ENCODE data around the gene LARP4B. TPM values are rescaled to one million over a fixed set of nuclear protein-coding genes. Genes with fewer than 3 reads are reported as not detected.

Gene LARP4B
- total RNA-seq, 4 donors from 2014 or later = 51.2 to 60.8 (median 56.5) TPM

DNA sequence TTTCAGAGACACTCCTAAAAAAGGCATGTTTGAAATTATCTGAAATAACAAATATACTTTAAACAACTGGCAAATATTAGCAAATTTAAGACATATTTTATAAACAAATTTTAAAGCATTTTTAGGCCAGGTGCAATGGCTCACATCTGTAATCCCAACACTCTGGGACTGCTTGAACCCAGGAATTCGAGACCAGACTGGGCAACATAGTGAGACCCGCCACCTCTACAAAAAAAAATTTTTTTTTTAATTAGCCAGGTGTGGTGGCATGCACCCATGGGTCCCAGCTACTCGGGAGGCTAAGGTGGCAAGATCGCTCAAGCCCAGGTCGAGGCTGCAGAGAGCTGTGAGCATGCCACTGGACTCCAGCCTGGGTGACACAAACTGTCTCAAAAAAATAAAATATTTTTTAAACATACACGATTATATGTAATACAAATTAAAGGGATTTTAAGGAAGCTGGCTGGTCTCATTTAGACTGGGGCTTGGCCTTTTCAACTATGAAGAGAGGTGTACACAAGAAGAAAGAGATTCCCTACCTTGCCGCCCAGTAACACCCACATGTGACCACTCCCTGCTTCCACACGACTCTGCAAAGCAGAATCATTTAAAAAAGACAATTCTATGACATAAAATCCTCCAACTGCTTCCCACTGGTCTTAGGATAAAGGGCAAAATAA lies 7.5 kb downstream of the LARP4B start:
- TF ChIP-seq, protein P1, sequence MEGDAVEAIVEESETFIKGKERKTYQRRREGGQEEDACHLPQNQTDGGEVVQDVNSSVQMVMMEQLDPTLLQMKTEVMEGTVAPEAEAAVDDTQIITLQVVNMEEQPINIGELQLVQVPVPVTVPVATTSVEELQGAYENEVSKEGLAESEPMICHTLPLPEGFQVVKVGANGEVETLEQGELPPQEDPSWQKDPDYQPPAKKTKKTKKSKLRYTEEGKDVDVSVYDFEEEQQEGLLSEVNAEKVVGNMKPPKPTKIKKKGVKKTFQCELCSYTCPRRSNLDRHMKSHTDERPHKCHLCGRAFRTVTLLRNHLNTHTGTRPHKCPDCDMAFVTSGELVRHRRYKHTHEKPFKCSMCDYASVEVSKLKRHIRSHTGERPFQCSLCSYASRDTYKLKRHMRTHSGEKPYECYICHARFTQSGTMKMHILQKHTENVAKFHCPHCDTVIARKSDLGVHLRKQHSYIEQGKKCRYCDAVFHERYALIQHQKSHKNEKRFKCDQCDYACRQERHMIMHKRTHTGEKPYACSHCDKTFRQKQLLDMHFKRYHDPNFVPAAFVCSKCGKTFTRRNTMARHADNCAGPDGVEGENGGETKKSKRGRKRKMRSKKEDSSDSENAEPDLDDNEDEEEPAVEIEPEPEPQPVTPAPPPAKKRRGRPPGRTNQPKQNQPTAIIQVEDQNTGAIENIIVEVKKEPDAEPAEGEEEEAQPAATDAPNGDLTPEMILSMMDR (IDR thresholded peaks at IDR 0.05; ENCODE audit: low read depth) = no peak

DNA sequence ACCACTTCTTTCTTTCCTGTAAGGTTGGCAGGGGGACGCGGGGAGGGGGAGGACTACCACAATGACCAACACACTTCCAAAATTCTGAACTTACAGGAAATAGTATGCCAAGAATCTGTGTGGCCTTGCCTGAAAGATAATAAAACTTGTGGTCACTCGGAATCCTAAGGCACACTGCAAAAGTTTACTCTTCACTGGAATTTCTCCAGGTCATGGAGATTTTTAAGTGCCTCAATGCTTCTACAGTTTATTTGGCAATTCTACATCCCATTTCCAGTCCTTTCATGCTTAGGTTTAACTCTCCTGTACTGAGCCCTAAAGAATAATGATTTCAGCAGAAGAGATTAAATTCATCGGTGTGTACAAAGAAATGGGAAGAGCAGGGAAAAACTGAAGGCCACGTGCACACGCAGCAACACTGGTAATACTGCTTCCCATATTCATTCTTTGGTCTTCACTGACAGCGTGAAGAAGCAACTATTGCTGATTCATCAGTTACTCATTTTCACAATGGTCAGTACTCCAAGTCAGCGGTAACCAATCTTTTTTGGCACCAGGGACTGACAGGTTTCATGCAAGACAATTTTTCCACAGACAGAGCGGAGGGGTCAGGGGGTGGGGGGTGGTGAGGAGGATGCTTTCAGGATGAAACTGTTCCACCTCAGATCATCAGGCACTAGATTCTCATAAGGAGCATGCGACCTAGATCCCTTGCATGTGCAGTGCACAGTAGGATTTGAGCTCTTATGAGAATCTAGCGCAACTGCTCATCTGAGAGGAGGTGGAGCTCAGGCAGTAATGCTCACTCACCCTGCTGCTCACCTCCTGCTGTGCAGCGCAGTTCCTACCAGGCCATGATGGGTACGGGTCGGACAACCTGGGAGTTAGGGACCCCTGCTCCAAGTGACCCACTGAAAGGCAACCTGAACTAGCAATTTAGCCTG lies 9.8 kb downstream of the LARP4B start:
- TF ChIP-seq, protein P1 (IDR thresholded peaks at IDR 0.05; ENCODE audit: low read depth) = no peak

DNA sequence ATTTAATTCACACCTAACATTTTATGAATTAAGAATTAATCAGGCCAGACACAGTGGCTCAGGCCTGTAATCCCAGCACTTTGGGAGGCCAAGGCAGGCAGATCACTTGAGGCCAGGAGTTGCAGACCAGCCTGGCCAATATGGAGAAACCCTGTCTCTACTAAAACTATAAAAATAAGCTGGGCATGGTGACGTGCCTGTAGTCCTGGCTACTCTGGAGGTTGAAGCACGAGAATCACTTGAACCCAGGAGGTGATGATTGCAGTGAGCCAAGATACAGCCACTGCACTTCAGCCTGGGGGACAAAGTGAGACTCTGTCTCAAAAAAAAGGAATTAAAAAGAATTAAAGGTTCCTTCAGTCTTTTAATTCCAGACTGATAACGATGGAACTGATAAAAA lies 11.1 kb downstream of the LARP4B start:
- TF ChIP-seq, protein P1 (IDR thresholded peaks at IDR 0.05; ENCODE audit: low read depth) = no peak

DNA sequence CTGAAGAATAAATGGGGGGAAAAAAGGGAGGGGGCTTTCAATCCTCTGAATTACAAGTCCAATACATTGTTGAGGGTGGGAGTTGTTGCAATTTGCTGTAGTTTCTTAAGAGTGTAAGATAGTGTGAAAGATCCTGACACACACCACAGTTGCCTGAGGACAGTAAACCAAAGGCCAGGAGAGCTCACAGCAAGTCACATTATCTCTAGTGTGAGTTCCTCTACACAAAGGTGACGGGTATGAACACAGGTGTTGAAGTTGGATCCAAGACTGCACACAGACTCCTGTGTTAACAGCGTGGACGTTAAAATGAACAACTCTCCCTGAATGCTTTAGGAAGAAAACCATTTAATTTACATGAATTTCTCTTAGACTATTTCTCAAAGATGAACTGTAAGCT lies 12.0 kb downstream of the LARP4B start:
- TF ChIP-seq, protein P1 (IDR thresholded peaks at IDR 0.05; ENCODE audit: low read depth) = no peak

DNA sequence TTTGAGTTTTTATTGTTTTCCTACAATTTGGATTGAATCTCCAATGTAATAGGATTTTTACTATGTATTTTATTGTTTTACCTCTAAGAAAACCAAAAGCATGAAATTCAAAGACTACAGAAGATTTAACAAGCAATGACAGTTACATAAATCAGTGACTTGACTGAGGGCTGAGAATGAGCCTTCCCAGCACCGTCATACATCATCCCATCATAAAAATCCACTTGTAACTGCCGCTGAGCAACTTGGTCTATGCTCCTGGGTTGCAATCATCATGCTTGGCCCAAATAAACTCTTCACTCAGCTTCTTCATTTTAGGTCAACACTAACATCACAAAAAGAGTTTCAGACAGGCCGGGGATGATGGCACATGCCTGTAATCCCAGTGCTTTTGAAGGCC lies 13.5 kb downstream of the LARP4B start:
- TF ChIP-seq, protein P1 (IDR thresholded peaks at IDR 0.05; ENCODE audit: low read depth) = no peak

DNA sequence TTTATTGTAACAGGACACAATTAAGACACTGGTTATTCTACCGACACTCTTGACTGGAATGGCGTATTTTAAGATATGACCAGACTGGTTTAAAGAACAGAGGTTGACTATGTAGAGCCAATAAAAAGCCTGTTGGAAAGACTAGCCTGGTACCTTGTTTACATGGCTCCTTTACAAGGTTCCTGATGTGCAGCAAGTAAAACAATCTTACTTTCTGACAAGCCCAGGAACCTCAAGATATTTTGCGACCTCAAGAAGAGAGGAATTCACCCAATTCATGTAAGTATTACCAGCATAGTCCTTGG lies 14.1 kb downstream of the LARP4B start:
- TF ChIP-seq, protein P1 (IDR thresholded peaks at IDR 0.05; ENCODE audit: low read depth) = no peak

DNA sequence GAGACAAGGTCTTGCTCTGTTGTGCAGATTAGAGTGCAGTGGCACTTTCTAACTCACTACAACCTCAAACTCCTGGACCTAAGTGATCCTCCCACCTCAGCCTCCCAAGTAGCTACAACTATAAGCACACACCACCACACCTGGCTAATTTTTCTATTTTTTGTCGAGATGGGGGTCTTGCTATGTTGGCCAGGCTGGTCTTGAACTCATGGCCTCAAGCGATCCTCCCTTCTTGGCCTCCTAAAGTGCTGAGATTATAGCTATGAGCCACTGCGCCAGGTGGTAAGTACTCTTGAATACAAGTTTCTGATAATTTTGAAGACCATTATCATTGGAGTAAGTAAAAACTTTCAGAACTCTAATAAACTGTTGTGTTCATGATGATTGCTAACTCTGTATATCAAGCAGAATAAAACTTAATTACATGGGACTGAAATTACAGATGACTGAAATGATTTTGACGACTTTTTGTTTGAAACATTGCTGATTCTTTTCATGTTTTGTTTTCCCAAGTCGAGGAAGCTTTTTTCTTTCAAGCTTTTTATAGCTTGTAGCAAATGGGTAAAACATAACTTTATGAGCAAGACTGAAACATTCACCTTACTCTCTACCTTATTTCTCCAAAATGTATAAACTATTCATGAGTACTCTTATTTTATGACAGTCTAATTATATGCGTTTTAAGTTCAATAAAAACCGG lies 14.6 kb downstream of the LARP4B start:
- TF ChIP-seq, protein P1 (IDR thresholded peaks at IDR 0.05; ENCODE audit: low read depth) = no peak

Measured in subcutaneous adipose tissue (tissue), 4 donors.